ENCODE results near the gene IKBKE. TPM values are rescaled to one million over a fixed set of nuclear protein-coding genes. Genes with fewer than 3 reads are reported as not detected.

IKBKE gene
- 5.1 TPM for total RNA-seq (2021; ENCODE audit: unreplicated experiment)
- 3.5 TPM in 2 replicates for polyA plus RNA-seq (2012)
- percentile 38 among the genes with signal in this experiment for Bru-seq, nascent RNA
- BruChase-seq, experiment 1, labeled RNA remaining after a 6-hour chase = percentile 36 among the genes with signal in this experiment
- percentile 42 among the genes with signal in this experiment for BruChase-seq, experiment 2, labeled RNA remaining after a 2-hour chase
- long read RNA-seq, partial matches to known transcripts = 3 of 11 reads
- long read RNA-seq, other reads (novel, unspliced or antisense) = 3 of 11 reads

DNA sequence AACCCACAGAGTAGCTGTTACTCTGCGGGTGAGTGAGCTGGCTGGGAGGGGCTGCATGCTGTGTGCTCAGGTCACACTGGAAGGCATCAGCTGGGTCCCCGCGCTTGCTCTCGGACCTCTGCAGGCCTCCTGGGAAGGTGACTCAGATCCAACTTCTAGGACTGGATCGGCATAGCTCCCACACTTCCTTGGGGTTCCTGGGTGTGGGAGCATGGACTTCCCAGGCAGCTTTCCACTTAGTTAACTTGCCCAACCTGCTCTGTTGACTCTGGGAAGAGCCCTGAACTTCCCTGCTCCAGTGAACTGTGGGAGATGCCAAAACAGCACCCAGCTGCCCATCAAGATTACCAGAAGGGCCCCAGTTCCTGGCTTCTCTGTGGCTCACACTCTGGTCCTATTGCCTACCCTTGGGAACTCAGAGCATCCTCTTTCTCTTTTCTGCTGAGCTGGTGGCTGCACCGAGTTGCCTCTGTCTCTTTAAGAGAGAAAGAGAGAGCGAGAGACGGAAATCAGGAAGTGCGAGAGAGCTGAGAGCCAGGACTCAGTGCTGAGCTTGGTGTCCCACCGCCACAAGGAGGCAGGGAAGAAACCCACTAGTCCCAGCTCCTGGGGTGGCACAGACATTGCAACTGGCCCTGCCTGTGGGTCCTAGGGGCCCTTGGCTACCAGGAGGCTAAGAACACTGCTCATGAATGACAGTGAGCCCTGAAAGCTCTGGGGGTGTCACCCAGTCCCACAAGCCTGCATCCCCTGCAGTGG lies at the start of gene IKBKE:
IKBKE (plus strand) TSS at position 544 of the 759 bp plus-strand sequence. CDS start 2,752 bp downstream, outside the sequence.
- no peaks in the 10 kb centered on the region for H3K9me2 ChIP-seq (ENCODE audit: insufficient read depth)
- peak within 1 kb of the TSS; percentile 71 for H2AFZ ChIP-seq (ENCODE audit: low read depth, low read length, poor library complexity, severe bottlenecking)
- peaks cover 19 to 31% of the 10 kb centered on the region in 2 experiments; a peak in 3 of 4 replicates for H3K4me1 ChIP-seq (ENCODE audit: control insufficient read depth in 1 of 2, insufficient read depth in 2 of 2, low read length in 2 of 2)
- intact Hi-C loops (cut with micrococcal nuclease) = no loop called here
- DNase-seq (ENCODE audit: low read depth, low spot score) (peak; percentile 23), ATAC-seq (peak; percentile 86)
- H3K9me3 ChIP-seq (ENCODE audit: control insufficient read depth in 1 of 2, insufficient read depth in 1 of 2, low read depth in 1 of 2, low read length in 2 of 2) = no peaks in the 10 kb centered on the region
- H3K27ac ChIP-seq (ENCODE audit: low read depth, low read length) = peak within 1 kb of the TSS; percentile 66
- ChIA-PET POLR2A (interaction anchor here (0.8 to 1.1 kb wide), 2 partner anchors 9 to 486 kb away, joined by 3 to 6 read pairs; no protein-coding TSS in a partner anchor), CTCF (interaction anchor here (0.8 to 2.4 kb wide), 8 partner anchors 9 to 512 kb away, joined by 3 to 21 read pairs (median 4); partner anchors contain the start of genes DYRK3 and EIF2D), RAD21 (ENCODE audit: low non-redundant PET in 1 of 2, low total read pairs in 2 of 2, uncharacterized antibody in 2 of 2, unreplicated experiment in 2 of 2) (interaction anchor here in 1 of 2 experiments (1.1 kb wide), 1 partner anchor 9 kb away, joined by 4 read pairs; no protein-coding TSS in a partner anchor)
- no peaks in the 10 kb centered on the region for H3K79me2 ChIP-seq (ENCODE audit: insufficient read depth, low read length)
- no peaks in the 10 kb centered on the region for H3K36me3 ChIP-seq (ENCODE audit: control insufficient read depth in 1 of 2, insufficient read depth in 2 of 2, low read length in 2 of 2)
- H3K9ac ChIP-seq (ENCODE audit: low read length) = peak within 1 kb of the TSS; percentile 62
- H3K27me3 ChIP-seq (ENCODE audit: insufficient read depth, low read length) = no peaks in the 10 kb centered on the region
- BruUV-seq (replicated peaks) = no TSS peak
- no peaks in the 10 kb centered on the region for H4K20me1 ChIP-seq (ENCODE audit: insufficient read depth)
- peak within 1 kb of the TSS; percentile 87 for H3K4me2 ChIP-seq (ENCODE audit: low read length)
- peak within 1 kb of the TSS; percentile 66 to 80 for H3K4me3 ChIP-seq (replicated peaks in 1 of 2; ENCODE audit: low read depth in 1 of 2, low read length in 2 of 2)
- TF ChIP-seq POLR2A (IDR thresholded peaks at IDR 0.05; ENCODE audit: borderline replicate concordance, extremely low read depth, insufficient read depth, insufficient read length) = no peak
- peak; percentile 67 for TF ChIP-seq POLR2AphosphoS5 (IDR thresholded peaks at IDR 0.05; ENCODE audit: low read depth, low read length)
- TF ChIP-seq, protein P1, sequence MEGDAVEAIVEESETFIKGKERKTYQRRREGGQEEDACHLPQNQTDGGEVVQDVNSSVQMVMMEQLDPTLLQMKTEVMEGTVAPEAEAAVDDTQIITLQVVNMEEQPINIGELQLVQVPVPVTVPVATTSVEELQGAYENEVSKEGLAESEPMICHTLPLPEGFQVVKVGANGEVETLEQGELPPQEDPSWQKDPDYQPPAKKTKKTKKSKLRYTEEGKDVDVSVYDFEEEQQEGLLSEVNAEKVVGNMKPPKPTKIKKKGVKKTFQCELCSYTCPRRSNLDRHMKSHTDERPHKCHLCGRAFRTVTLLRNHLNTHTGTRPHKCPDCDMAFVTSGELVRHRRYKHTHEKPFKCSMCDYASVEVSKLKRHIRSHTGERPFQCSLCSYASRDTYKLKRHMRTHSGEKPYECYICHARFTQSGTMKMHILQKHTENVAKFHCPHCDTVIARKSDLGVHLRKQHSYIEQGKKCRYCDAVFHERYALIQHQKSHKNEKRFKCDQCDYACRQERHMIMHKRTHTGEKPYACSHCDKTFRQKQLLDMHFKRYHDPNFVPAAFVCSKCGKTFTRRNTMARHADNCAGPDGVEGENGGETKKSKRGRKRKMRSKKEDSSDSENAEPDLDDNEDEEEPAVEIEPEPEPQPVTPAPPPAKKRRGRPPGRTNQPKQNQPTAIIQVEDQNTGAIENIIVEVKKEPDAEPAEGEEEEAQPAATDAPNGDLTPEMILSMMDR (IDR thresholded peaks at IDR 0.05 in 2 of 3, conservative IDR thresholded peaks at IDR 0.05 in 1 of 3; ENCODE audit: borderline replicate concordance in 1 of 3, insufficient read depth in 1 of 3, low read depth in 2 of 3, low read length in 2 of 3) = peak in 2 of 3 experiments; percentile 26 to 34; a peak in 2 of 6 replicates
- TF ChIP-seq EZH2phosphoT487 (IDR thresholded peaks at IDR 0.05; ENCODE audit: borderline replicate concordance) = no peak
- no peak for TF ChIP-seq FOSL1 (IDR thresholded peaks at IDR 0.05; ENCODE audit: low read depth)
- TF ChIP-seq YY1 (IDR thresholded peaks at IDR 0.05; ENCODE audit: extremely low read depth, insufficient replicate concordance, low read depth, low read length) = peak; percentile 33
- TF ChIP-seq TCF7L2 (IDR thresholded peaks at IDR 0.05; ENCODE audit: borderline replicate concordance, extremely low read depth, insufficient read depth, insufficient read length) = no peak
- no peak for TF ChIP-seq CEBPB (IDR thresholded peaks at IDR 0.05; ENCODE audit: low read depth)
- TF ChIP-seq CBX3 (IDR thresholded peaks at IDR 0.05; ENCODE audit: low read depth) = no peak; the same call in 1 of the 2 replicates
- no peak for TF ChIP-seq EZH2 (IDR thresholded peaks at IDR 0.05)
- TF ChIP-seq ELF1 (IDR thresholded peaks at IDR 0.05; ENCODE audit: borderline replicate concordance, low read depth) = no peak; the same call in 1 of the 2 replicates
- TF ChIP-seq, protein P2, sequence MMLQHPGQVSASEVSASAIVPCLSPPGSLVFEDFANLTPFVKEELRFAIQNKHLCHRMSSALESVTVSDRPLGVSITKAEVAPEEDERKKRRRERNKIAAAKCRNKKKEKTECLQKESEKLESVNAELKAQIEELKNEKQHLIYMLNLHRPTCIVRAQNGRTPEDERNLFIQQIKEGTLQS (IDR thresholded peaks at IDR 0.05) = no peak
- TF ChIP-seq, protein P3, sequence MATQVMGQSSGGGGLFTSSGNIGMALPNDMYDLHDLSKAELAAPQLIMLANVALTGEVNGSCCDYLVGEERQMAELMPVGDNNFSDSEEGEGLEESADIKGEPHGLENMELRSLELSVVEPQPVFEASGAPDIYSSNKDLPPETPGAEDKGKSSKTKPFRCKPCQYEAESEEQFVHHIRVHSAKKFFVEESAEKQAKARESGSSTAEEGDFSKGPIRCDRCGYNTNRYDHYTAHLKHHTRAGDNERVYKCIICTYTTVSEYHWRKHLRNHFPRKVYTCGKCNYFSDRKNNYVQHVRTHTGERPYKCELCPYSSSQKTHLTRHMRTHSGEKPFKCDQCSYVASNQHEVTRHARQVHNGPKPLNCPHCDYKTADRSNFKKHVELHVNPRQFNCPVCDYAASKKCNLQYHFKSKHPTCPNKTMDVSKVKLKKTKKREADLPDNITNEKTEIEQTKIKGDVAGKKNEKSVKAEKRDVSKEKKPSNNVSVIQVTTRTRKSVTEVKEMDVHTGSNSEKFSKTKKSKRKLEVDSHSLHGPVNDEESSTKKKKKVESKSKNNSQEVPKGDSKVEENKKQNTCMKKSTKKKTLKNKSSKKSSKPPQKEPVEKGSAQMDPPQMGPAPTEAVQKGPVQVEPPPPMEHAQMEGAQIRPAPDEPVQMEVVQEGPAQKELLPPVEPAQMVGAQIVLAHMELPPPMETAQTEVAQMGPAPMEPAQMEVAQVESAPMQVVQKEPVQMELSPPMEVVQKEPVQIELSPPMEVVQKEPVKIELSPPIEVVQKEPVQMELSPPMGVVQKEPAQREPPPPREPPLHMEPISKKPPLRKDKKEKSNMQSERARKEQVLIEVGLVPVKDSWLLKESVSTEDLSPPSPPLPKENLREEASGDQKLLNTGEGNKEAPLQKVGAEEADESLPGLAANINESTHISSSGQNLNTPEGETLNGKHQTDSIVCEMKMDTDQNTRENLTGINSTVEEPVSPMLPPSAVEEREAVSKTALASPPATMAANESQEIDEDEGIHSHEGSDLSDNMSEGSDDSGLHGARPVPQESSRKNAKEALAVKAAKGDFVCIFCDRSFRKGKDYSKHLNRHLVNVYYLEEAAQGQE (IDR thresholded peaks at IDR 0.05; ENCODE audit: low read depth) = no peak
- TF ChIP-seq ZFX (IDR thresholded peaks at IDR 0.05) = 0 out of 2 replicates have a peak, but pooled peaks have one; percentile 2
- TF ChIP-seq, protein P4, sequence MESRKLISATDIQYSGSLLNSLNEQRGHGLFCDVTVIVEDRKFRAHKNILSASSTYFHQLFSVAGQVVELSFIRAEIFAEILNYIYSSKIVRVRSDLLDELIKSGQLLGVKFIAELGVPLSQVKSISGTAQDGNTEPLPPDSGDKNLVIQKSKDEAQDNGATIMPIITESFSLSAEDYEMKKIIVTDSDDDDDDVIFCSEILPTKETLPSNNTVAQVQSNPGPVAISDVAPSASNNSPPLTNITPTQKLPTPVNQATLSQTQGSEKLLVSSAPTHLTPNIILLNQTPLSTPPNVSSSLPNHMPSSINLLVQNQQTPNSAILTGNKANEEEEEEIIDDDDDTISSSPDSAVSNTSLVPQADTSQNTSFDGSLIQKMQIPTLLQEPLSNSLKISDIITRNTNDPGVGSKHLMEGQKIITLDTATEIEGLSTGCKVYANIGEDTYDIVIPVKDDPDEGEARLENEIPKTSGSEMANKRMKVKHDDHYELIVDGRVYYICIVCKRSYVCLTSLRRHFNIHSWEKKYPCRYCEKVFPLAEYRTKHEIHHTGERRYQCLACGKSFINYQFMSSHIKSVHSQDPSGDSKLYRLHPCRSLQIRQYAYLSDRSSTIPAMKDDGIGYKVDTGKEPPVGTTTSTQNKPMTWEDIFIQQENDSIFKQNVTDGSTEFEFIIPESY (IDR thresholded peaks at IDR 0.05; ENCODE audit: extremely low read depth, insufficient replicate concordance, low read length) = no peak
- TF ChIP-seq EGR1 (IDR thresholded peaks at IDR 0.05; ENCODE audit: low read depth) = no peak
